HepG2 (cell line): ENCODE results near the gene GPC6. TPM values are rescaled to one million over a fixed set of nuclear protein-coding genes. Genes with fewer than 3 reads are reported as not detected.
A peak's percentile ranks its signal among the peaks of the same experiment; 100 is the strongest.

Experiments used
- FOXJ3 ChIP-seq: sonication (generic); formaldehyde crosslinking; IDR thresholded peaks from 2 replicates; pipeline ENCODE4 v1.4.0; 2020; ENCODE audit warnings: missing genetic modification reagents, mild to moderate bottlenecking, borderline replicate concordance
- FOXO1 ChIP-seq: sonication (generic); formaldehyde crosslinking; IDR thresholded peaks from 2 replicates; pipeline ENCODE4 v1.4.0; 2020; ENCODE audit warnings: missing genetic modification reagents
- HDAC2 ChIP-seq: sonication (generic); formaldehyde crosslinking; IDR thresholded peaks from 2 replicates; pipeline ENCODE4 v1.4.0; 2020; ENCODE audit warnings: missing genetic modification reagents
- HNF4A ChIP-seq: sonication (generic); formaldehyde crosslinking; IDR thresholded peaks from 2 replicates; pipeline ENCODE4 v1.4.0; 2020; ENCODE audit warnings: missing genetic modification reagents
- JUNB ChIP-seq: sonication (generic); formaldehyde crosslinking; IDR thresholded peaks from 2 replicates; pipeline ENCODE4 v1.8.0; 2022; ENCODE audit warnings: missing genetic modification reagents, mild to moderate bottlenecking, borderline replicate concordance
- MAFF ChIP-seq: IDR thresholded peaks from 2 replicates; pipeline ENCODE4 v1.6.1; 2011; ENCODE audit warnings: low read depth, low read length, improper control_type of control experiment
- MED1 ChIP-seq: sonication (generic); formaldehyde crosslinking; IDR thresholded peaks from 2 replicates; pipeline ENCODE4 v1.4.0; 2020; ENCODE audit warnings: missing genetic modification reagents
- PAXIP1 ChIP-seq: sonication (generic); formaldehyde crosslinking; conservative IDR thresholded peaks from 2 replicates; pipeline ENCODE4 v1.4.0; 2020; ENCODE audit warnings: mild to moderate bottlenecking, missing genetic modification reagents, moderate library complexity
- REL ChIP-seq: sonication (generic); formaldehyde crosslinking; conservative IDR thresholded peaks from 2 replicates; pipeline ENCODE4 v1.8.0; 2022; ENCODE audit warnings: mild to moderate bottlenecking, missing genetic modification reagents, moderate library complexity
- SIX1 ChIP-seq: sonication (generic); formaldehyde crosslinking; IDR thresholded peaks from 2 replicates; pipeline ENCODE4 v1.4.0; 2020; ENCODE audit warnings: missing genetic modification reagents, borderline replicate concordance
- ZNF10 ChIP-seq: sonication (generic); formaldehyde crosslinking; IDR thresholded peaks from 2 replicates; pipeline ENCODE4 v1.4.0; 2020; ENCODE audit warnings: mild to moderate bottlenecking, low read depth, missing genetic modification reagents, borderline replicate concordance
- ZNF792 ChIP-seq: IDR thresholded peaks from 2 replicates; pipeline ENCODE4 v1.6.1; 2016
- polyA plus RNA-seq, 8 experiments: library from polyadenylated mRNA; depleted of rRNA in 3 of 8; stranded (reverse) in 7 of 8; unstranded in 1 of 8; fragments of >200 nt; fragmentation: Illumina TruSeq in 4 of 8; extraction: Trizol in 4 of 8; gene quantifications; 2 replicates each; pipeline versions ENCODE4 v1.2.1 to v1.2.3, GENCODE V29; 2011 to 2016; ENCODE audit warnings: low read depth in 4 of 8, missing spikeins in 1 of 8, mixed read lengths in 1 of 8; ENCODE audit not compliant: insufficient read depth in 1 of 8
- total RNA-seq, 5 experiments: library from RNA; depleted of rRNA; stranded (reverse); fragments of >200 nt; fragmentation: Illumina TruSeq; extraction: Trizol; gene quantifications; 2 replicates each; pipeline ENCODE4 v1.2.3, GENCODE V29; 2016; ENCODE audit warnings: low read depth in 1 of 5
- TF ChIP-seq, protein P1 (sequence below): sonication (generic); formaldehyde crosslinking; IDR thresholded peaks from 2 replicates; pipeline ENCODE4 v1.4.0; 2020; ENCODE audit warnings: missing genetic modification reagents
- TF ChIP-seq, protein P2 (sequence below): sonication (generic); formaldehyde crosslinking; IDR thresholded peaks from 2 replicates; pipeline ENCODE4 v1.4.0; 2020; ENCODE audit warnings: missing genetic modification reagents
- TF ChIP-seq, protein P3 (sequence below): sonication (generic); formaldehyde crosslinking; IDR thresholded peaks from 2 replicates; pipeline ENCODE4 v1.8.1; 2023; ENCODE audit warnings: mild to moderate bottlenecking, missing genetic modification reagents

GPC6 gene
- total and polyA plus RNA-seq, 2 of the 13 experiments (the other 11 are each of a cell fraction or from before 2014, with no cell fraction given): 24.5 to 33.9 TPM

- TF ChIP-seq PAXIP1 (CRISPR knock-in tag) (peak; percentile 79), MED1 (peak; percentile 74), FOXO1 (CRISPR knock-in tag) (peak; percentile 92), HDAC2 (peak; percentile 92), ZNF792 (CRISPR knock-in tag) (0 out of 2 replicates have a peak, but pooled peaks have one; percentile 33), SIX1 (peak; percentile 64; the same call in 1 of the 2 replicates), HNF4A (CRISPR knock-in tag) (peak; percentile 81), REL (no peak), ZNF10 (no peak), FOXJ3 (peak; percentile 92; the same call in 1 of the 2 replicates), JUNB (CRISPR knock-in tag) (no peak), MAFF (no peak)
- TF ChIP-seq, protein P1, sequence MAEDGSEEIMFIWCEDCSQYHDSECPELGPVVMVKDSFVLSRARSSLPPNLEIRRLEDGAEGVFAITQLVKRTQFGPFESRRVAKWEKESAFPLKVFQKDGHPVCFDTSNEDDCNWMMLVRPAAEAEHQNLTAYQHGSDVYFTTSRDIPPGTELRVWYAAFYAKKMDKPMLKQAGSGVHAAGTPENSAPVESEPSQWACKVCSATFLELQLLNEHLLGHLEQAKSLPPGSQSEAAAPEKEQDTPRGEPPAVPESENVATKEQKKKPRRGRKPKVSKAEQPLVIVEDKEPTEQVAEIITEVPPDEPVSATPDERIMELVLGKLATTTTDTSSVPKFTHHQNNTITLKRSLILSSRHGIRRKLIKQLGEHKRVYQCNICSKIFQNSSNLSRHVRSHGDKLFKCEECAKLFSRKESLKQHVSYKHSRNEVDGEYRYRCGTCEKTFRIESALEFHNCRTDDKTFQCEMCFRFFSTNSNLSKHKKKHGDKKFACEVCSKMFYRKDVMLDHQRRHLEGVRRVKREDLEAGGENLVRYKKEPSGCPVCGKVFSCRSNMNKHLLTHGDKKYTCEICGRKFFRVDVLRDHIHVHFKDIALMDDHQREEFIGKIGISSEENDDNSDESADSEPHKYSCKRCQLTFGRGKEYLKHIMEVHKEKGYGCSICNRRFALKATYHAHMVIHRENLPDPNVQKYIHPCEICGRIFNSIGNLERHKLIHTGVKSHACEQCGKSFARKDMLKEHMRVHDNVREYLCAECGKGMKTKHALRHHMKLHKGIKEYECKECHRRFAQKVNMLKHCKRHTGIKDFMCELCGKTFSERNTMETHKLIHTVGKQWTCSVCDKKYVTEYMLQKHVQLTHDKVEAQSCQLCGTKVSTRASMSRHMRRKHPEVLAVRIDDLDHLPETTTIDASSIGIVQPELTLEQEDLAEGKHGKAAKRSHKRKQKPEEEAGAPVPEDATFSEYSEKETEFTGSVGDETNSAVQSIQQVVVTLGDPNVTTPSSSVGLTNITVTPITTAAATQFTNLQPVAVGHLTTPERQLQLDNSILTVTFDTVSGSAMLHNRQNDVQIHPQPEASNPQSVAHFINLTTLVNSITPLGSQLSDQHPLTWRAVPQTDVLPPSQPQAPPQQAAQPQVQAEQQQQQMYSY (CRISPR knock-in tag): peak; percentile 31; the same call in 1 of the 2 replicates
- TF ChIP-seq, protein P2, sequence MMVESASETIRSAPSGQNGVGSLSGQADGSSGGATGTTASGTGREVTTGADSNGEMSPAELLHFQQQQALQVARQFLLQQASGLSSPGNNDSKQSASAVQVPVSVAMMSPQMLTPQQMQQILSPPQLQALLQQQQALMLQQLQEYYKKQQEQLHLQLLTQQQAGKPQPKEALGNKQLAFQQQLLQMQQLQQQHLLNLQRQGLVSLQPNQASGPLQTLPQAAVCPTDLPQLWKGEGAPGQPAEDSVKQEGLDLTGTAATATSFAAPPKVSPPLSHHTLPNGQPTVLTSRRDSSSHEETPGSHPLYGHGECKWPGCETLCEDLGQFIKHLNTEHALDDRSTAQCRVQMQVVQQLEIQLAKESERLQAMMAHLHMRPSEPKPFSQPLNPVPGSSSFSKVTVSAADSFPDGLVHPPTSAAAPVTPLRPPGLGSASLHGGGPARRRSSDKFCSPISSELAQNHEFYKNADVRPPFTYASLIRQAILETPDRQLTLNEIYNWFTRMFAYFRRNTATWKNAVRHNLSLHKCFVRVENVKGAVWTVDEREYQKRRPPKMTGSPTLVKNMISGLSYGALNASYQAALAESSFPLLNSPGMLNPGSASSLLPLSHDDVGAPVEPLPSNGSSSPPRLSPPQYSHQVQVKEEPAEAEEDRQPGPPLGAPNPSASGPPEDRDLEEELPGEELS: peak; percentile 95
- TF ChIP-seq, protein P3, sequence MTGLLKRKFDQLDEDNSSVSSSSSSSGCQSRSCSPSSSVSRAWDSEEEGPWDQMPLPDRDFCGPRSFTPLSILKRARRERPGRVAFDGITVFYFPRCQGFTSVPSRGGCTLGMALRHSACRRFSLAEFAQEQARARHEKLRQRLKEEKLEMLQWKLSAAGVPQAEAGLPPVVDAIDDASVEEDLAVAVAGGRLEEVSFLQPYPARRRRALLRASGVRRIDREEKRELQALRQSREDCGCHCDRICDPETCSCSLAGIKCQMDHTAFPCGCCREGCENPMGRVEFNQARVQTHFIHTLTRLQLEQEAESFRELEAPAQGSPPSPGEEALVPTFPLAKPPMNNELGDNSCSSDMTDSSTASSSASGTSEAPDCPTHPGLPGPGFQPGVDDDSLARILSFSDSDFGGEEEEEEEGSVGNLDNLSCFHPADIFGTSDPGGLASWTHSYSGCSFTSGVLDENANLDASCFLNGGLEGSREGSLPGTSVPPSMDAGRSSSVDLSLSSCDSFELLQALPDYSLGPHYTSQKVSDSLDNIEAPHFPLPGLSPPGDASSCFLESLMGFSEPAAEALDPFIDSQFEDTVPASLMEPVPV (CRISPR knock-in tag): 0 out of 2 replicates have a peak, but pooled peaks have one; percentile 37
These were observed 24.5 kb upstream of the GPC6 start (continued) for GRCh38 chr13:93201992-93202558.
